Measurements from ENCODE around the gene RARS1.
A peak's percentile ranks its signal among the peaks of the same experiment; 100 is the strongest.

RARS1 gene

GRCh38 chr5:168486136-168486879 lies at the start of gene RARS1:
Gene RARS1, plus strand, starts transcription at chr5:168486471. Its CDS starts 28 bp downstream, at chr5:168486499.
- DNase-seq (ENCODE audit: low read depth) = peak; percentile 82

GRCh38 chr5:168438349-168438748 lies 47.9 kb upstream of the RARS1 start:
- no peak for DNase-seq (ENCODE audit: low read depth)

GRCh38 chr5:168443533-168443932 lies 42.7 kb upstream of the RARS1 start:
- DNase-seq (ENCODE audit: low read depth) = no peak

- DNase-seq (ENCODE audit: low read depth) = no peak
These were observed 42.1 kb upstream of the RARS1 start for GRCh38 chr5:168443950-168444700.

GRCh38 chr5:168446983-168447619 lies 39.2 kb upstream of the RARS1 start:
- no peak for DNase-seq (ENCODE audit: low read depth)

GRCh38 chr5:168447808-168448207 lies 38.5 kb upstream of the RARS1 start:
- no peak for DNase-seq (ENCODE audit: low read depth)

- no peak for DNase-seq (ENCODE audit: low read depth)
These were observed 37.1 kb upstream of the RARS1 start for GRCh38 chr5:168449166-168449565.

GRCh38 chr5:168451565-168451964 lies 34.7 kb upstream of the RARS1 start:
- DNase-seq (ENCODE audit: low read depth) = no peak

GRCh38 chr5:168455201-168455600 lies 31.1 kb upstream of the RARS1 start:
- no peak for DNase-seq (ENCODE audit: low read depth)

- DNase-seq (ENCODE audit: low read depth) = no peak
These were observed 28.7 kb upstream of the RARS1 start for GRCh38 chr5:168457542-168457941.

GRCh38 chr5:168460606-168461005 lies 25.7 kb upstream of the RARS1 start:
- no peak for DNase-seq (ENCODE audit: low read depth)

- no peak for DNase-seq (ENCODE audit: low read depth)
These were observed 23.2 kb upstream of the RARS1 start for GRCh38 chr5:168463081-168463480.

- no peak for DNase-seq (ENCODE audit: low read depth)
These were observed 22.1 kb upstream of the RARS1 start for GRCh38 chr5:168464214-168464613.

GRCh38 chr5:168464641-168465040 lies 21.6 kb upstream of the RARS1 start:
- DNase-seq (ENCODE audit: low read depth) = no peak

GRCh38 chr5:168467755-168468330 lies 18.4 kb upstream of the RARS1 start:
- no peak for DNase-seq (ENCODE audit: low read depth)

GRCh38 chr5:168468836-168469235 lies 17.4 kb upstream of the RARS1 start:
- no peak for DNase-seq (ENCODE audit: low read depth)

GRCh38 chr5:168469816-168470215 lies 16.5 kb upstream of the RARS1 start:
- DNase-seq (ENCODE audit: low read depth) = no peak

GRCh38 chr5:168471785-168472184 lies 14.5 kb upstream of the RARS1 start:
- no peak for DNase-seq (ENCODE audit: low read depth)

- no peak for DNase-seq (ENCODE audit: low read depth)
These were observed 13.9 kb upstream of the RARS1 start for GRCh38 chr5:168472329-168472728.

- DNase-seq (ENCODE audit: low read depth) = no peak
These were observed 12.0 kb upstream of the RARS1 start for GRCh38 chr5:168474319-168474718.

- no peak for DNase-seq (ENCODE audit: low read depth)
These were observed 9.2 kb upstream of the RARS1 start for GRCh38 chr5:168477060-168477459.

- DNase-seq (ENCODE audit: low read depth) = no peak
These were observed 7.1 kb upstream of the RARS1 start for GRCh38 chr5:168479166-168479565.

- DNase-seq (ENCODE audit: low read depth) = no peak
These were observed 5.7 kb upstream of the RARS1 start for GRCh38 chr5:168480601-168481000.
